NCI-H2196 treated with DMSO at 0.1 percent for 48 hours (cell line): ENCODE results near the gene TACR1.

Experiments used
- DNase-seq: peaks from one replicate; lab custom pipeline; 2025; ENCODE audit not compliant: unreplicated experiment; lab: John Stamatoyannopoulos, UW

Gene TACR1

GRCh38 chr2:75055142-75055819 lies 144.0 kb downstream of the TACR1 start:
- DNase-seq: no peak

GRCh38 chr2:75054296-75054695 lies 145.0 kb downstream of the TACR1 start:
- no peak for DNase-seq

GRCh38 chr2:75053484-75054112 lies 145.7 kb downstream of the TACR1 start:
- DNase-seq: no peak

- no peak for DNase-seq
Measured at GRCh38 chr2:75047992-75048625, 151.2 kb downstream of the TACR1 start.

GRCh38 chr2:75047189-75047991 lies 151.9 kb downstream of the TACR1 start:
- no peak for DNase-seq

- DNase-seq: no peak
Measured at GRCh38 chr2:75045526-75046050, 153.7 kb downstream of the TACR1 start.

- DNase-seq: no peak
Measured at GRCh38 chr2:75044291-75044690, 155.0 kb downstream of the TACR1 start.

- DNase-seq: no peak
Measured at GRCh38 chr2:75042823-75043222, 156.5 kb downstream of the TACR1 start.

GRCh38 chr2:75041731-75042600 lies 157.4 kb downstream of the TACR1 start:
- no peak for DNase-seq

GRCh38 chr2:75041226-75041625 lies 158.1 kb downstream of the TACR1 start:
- DNase-seq: no peak

- DNase-seq: no peak
Measured at GRCh38 chr2:75035444-75036353, 163.6 kb downstream of the TACR1 start.

- DNase-seq: no peak
Measured at GRCh38 chr2:75033516-75033915, 165.8 kb downstream of the TACR1 start.

GRCh38 chr2:75031906-75032803 lies 167.2 kb downstream of the TACR1 start:
- no peak for DNase-seq

- no peak for DNase-seq
Measured at GRCh38 chr2:75031171-75031570, 168.1 kb downstream of the TACR1 start.

- no peak for DNase-seq
Measured at GRCh38 chr2:75030218-75031009, 168.9 kb downstream of the TACR1 start.

GRCh38 chr2:75027886-75028285 lies 171.4 kb downstream of the TACR1 start:
- no peak for DNase-seq

GRCh38 chr2:75025633-75026380 lies 173.5 kb downstream of the TACR1 start:
- DNase-seq: no peak
